Esophagus squamous epithelium (tissue), 4 donors: ENCODE results near the gene MT1X.

Source experiments
- CTCF ChIP-seq, 6 experiments: fragments of 450-650 bp in 4 of 6; fragments of 200-600 bp in 2 of 6; sonication (generic) in 2 of 6; IDR thresholded peaks; one replicate each; pipeline ENCODE4 v1.5.1; 2016 to 2019; ENCODE audit warnings: antibody characterized with exemption in 6 of 6, mild to moderate bottlenecking in 4 of 6, moderate library complexity in 4 of 6
- POLR2A ChIP-seq, 4 donors: fragments of 450-650 bp; IDR thresholded peaks; one replicate each; pipeline ENCODE4 v1.6.1; 2017; ENCODE audit warnings: antibody characterized with exemption in 4 of 4, mild to moderate bottlenecking in 4 of 4, moderate library complexity in 3 of 4

- no peak for TF ChIP-seq CTCF (IDR thresholded peaks at IDR 0.05)
- TF ChIP-seq POLR2A (IDR thresholded peaks at IDR 0.05): no peak
Observed at GRCh38 chr16:56701534-56701933, 19.3 kb downstream of the MT1X start.
